AG09309 (cell line): ENCODE results near the gene FCF1.

Experiments used
- DNase-seq: peaks from one replicate; pipeline ENCODE4 v3.0.0-alpha.2; 2010; ENCODE audit warnings: low read depth
- H3K4me3 ChIP-seq: 2 replicates; pipeline ENCODE4 v1.5.1; 2011; ENCODE audit warnings: mild to moderate bottlenecking, low read depth, low read length, moderate library complexity; ENCODE audit not compliant: control insufficient read depth
- TF ChIP-seq, protein P1 (sequence below): IDR thresholded peaks from 2 replicates; pipeline ENCODE4 v1.5.1; 2011; ENCODE audit warnings: mild to moderate bottlenecking, low read depth, low read length, inconsistent platforms; ENCODE audit not compliant: insufficient read depth, control insufficient read depth; ENCODE audit errors: missing control alignments

FCF1 gene

DNA sequence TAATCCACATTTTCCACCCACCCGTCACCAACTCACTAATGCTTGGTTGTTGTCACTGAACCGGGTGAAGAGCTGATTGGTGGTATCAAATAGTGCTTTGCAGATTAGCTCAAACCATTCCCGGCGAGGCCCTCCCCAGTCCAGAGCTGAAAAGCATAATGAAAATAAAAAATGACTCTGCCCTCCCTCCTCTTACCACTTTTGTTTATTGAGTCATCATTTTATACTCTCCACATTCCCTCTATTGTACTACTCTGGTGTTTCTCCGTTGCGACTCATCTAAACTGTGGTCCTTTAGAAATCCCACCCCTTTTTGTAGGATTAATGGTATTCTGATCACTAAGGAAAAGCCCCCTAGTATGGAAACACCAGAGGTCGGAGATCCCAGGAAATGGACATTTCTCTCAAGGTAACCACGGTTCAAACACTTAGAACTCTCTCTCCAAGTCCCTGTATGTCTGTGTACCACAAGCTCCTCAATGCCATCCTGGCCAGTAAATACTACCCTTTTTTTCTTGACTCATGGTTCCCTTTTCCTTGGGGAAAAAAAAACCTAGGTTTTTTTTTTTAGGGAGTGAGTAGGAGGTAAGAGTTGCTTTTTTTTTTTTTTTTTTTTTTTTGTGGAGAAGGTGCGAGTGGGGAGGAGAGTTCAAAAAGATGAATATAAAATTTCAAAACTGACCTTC is 42.1 kb upstream of the FCF1 start:
- TF ChIP-seq, protein P1, sequence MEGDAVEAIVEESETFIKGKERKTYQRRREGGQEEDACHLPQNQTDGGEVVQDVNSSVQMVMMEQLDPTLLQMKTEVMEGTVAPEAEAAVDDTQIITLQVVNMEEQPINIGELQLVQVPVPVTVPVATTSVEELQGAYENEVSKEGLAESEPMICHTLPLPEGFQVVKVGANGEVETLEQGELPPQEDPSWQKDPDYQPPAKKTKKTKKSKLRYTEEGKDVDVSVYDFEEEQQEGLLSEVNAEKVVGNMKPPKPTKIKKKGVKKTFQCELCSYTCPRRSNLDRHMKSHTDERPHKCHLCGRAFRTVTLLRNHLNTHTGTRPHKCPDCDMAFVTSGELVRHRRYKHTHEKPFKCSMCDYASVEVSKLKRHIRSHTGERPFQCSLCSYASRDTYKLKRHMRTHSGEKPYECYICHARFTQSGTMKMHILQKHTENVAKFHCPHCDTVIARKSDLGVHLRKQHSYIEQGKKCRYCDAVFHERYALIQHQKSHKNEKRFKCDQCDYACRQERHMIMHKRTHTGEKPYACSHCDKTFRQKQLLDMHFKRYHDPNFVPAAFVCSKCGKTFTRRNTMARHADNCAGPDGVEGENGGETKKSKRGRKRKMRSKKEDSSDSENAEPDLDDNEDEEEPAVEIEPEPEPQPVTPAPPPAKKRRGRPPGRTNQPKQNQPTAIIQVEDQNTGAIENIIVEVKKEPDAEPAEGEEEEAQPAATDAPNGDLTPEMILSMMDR = no peak
- DNase-seq = no peak
- H3K4me3 ChIP-seq = no peak overlapping the region

DNA sequence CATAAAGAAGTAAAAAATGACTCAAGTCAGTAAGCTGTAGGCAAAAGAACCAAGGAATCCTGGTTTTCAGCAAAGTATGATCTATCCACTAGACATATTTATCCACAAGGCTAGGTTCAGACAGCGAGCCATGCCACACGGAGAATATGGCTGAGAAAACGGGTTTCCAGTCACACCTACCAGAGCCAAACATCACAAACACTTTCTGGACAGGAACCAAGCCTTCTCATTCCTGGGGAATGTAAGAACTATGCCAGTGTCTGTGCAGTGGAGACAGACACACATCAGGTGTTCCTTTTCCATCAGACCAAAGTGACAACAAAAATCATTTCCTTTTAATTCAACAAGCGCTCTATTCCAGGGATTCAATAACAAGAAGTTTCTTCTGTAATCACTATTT is 41.2 kb upstream of the FCF1 start:
- no peak overlapping the region for H3K4me3 ChIP-seq
- DNase-seq = no peak
- TF ChIP-seq, protein P1 = no peak

DNA sequence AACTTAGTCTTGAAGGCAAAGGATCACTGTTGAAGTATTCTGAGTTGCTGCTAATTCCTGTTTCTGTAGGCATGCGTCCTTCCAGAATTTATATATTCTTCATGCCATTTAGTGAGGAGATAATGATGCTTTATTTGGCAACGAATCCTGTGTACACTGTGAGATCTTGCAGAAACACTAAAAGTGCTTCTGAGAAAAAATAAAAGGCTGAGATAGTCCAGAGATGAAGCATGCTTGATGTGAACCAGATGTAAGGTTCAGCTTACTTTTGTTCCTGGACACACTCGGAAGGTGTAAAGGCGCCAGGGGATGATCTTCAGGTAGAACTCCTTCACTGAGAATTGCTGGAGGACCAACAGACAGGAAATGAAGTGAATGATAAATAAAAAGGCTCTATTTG is 39.2 kb upstream of the FCF1 start:
- TF ChIP-seq, protein P1 = no peak
- no peak for DNase-seq
- H3K4me3 ChIP-seq = no peak overlapping the region

DNA sequence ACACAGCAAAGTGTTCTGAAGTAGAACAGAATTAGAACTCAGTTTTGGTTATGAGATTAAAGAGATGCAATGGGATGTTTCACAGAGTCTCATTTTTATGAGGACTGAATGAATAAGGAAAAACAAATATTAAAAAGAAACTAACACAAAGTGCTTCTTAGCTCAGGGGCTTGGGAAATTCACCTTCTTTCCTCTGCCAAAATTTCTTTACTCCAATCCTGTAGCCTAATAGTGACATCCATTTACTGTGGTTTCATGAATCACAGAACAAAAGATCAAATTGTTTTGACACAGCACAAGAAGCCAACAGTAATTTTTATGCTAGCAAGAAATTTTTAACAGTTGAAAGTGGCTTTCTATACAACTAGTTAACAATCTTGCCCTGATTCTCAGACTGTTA is 37.7 kb upstream of the FCF1 start:
- TF ChIP-seq, protein P1 = no peak
- DNase-seq = no peak
- no peak overlapping the region for H3K4me3 ChIP-seq

DNA sequence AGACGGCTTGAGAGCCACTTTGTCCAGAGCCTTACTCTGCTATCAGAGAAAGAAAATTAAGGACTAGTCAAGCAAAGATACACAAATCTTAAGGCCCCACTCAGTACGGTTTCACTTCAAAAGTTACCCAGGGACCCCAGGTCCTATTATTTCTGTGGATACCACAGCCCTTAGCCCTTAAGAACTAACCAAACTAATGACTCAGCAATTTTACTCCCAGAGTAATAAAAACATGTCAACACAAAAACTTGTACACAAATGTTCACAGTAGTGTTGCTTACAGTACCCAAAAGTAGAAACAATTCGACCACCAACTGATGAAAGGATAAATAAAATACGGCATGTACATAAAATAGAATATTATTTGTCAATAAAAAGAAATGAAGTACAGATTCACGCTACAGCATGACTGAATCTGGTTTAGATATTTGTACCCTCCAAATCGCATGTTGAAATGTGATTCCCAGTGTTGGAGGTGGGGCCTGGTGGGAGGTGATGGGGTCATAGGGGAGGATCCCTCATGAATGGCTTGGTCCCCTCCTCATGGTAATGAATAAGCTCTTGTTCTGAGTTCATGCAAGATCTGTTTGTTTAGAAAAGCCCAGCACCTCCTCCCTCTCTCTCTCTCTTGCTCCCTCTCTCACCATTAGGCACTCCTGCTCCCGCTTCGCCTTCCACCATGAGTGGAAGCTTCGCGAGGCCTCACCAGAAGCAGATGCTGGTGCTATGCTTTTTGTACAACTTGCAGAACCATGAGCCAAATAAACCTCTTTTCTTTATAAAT is 30.6 kb upstream of the FCF1 start:
- H3K4me3 ChIP-seq = no peak overlapping the region
- no peak for DNase-seq
- TF ChIP-seq, protein P1 = no peak

DNA sequence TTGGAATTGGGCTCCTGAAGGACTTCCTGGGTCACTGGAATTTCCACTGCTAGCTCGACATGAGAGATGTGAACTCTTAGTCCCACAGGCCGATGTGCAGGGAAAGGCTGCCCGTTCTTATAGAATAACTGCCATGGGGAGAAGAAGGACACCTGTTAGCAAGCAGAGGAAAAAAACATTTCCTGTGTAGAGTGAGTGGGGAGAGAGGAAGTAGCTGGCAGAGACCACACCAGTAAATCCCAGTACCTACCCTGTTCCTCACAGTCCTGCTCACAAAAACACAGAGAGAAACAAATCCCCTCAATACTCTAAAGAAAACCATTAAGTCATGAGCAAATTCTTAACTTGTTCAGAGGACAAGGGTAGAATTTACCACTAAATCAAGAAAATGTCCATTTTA is 29.5 kb upstream of the FCF1 start:
- no peak overlapping the region for H3K4me3 ChIP-seq
- TF ChIP-seq, protein P1 = no peak
- no peak for DNase-seq
